ENCODE measurements around the gene GATAD2A. TPM values are rescaled to one million over a fixed set of nuclear protein-coding genes. Genes with fewer than 3 reads are reported as not detected.

GATAD2A gene
- total and polyA plus RNA-seq, 2 of the 13 experiments (the other 11 are each of a cell fraction or from before 2014, with no cell fraction given) = 16.8 to 28.6 TPM

DNA sequence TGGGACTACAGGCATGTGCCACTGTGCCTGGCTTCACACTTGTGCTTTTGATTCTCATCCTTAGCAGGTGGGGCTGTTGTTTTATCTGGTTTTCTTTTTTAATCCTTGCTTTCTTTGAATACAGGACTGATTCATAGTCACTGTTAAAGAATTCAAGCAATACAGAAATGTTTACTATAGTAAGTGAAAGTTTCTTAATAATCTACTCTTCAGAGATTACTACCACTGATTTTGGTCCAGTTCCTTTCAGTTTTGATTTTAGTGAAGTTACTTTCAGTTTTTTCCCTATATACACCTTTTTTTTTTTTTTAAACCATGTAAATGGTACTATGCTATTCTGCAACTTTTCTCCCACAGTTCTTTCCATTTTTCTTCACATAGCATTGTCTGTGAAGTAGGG is 53.6 kb downstream of the GATAD2A start:
- peaks cover 33% of the 10 kb centered on the region; the same call in 1 of the 2 replicates for H4K20me1 ChIP-seq (ENCODE audit: insufficient read depth, low read length)
- ATAC-seq (no peak), FAIRE-seq (no peak), DNase-seq (ENCODE audit: low spot score) (no peak)
- intact Hi-C loops (cut with micrococcal nuclease; ENCODE audit: unreplicated experiment) (no loop called here), in situ Hi-C loops (cut with HindIII; ENCODE audit: extremely low pct_ligation_motif_present, low pct_unique_long_range_greater_than_20kb) (no loop called here)
- H3K79me2 ChIP-seq (ENCODE audit: insufficient read depth, low read length) = peaks cover 80% of the 10 kb centered on the region
- BruUV-seq (replicated peaks) = no TSS peak
- H3K4me1 ChIP-seq (ENCODE audit: insufficient read depth, low read length) = peaks cover 30% of the 10 kb centered on the region
- ChIA-PET POLR2A (no interaction called here), CTCF (ENCODE audit: low intra/inter-chr PET ratio, low total read pairs) (no interaction called here)
- no peaks in the 10 kb centered on the region for H3K27me3 ChIP-seq (ENCODE audit: control insufficient read depth in 1 of 2, insufficient read depth in 2 of 2, low read length in 2 of 2)
- no peaks in the 10 kb centered on the region for H3K9me3 ChIP-seq (ENCODE audit: low read length)
- peaks cover 4 to 8% of the 10 kb centered on the region in 2 experiments; a peak in 3 of 5 replicates for H3K36me3 ChIP-seq (replicated peaks in 1 of 2; ENCODE audit: control insufficient read depth in 1 of 2, insufficient read depth in 2 of 2, low read length in 2 of 2)
- no peak overlapping the region for H2AFZ ChIP-seq (ENCODE audit: low read length)
- H3K27ac ChIP-seq (ENCODE audit: extremely low read length, insufficient read depth, low read length) = no peak overlapping the region
- no peak overlapping the region for H3K9ac ChIP-seq (ENCODE audit: insufficient read depth, low read depth, low read length)
- no peak overlapping the region for H3K4me3 ChIP-seq (replicated peaks in 1 of 3; ENCODE audit: insufficient read depth in 1 of 3, low read depth in 2 of 3, low read length in 3 of 3)
- no peak overlapping the region for H3K4me2 ChIP-seq (ENCODE audit: low read depth, low read length)
- TF ChIP-seq KLF15 (CRISPR knock-in tag; IDR thresholded peaks at IDR 0.05; ENCODE audit: borderline replicate concordance) = no peak

DNA sequence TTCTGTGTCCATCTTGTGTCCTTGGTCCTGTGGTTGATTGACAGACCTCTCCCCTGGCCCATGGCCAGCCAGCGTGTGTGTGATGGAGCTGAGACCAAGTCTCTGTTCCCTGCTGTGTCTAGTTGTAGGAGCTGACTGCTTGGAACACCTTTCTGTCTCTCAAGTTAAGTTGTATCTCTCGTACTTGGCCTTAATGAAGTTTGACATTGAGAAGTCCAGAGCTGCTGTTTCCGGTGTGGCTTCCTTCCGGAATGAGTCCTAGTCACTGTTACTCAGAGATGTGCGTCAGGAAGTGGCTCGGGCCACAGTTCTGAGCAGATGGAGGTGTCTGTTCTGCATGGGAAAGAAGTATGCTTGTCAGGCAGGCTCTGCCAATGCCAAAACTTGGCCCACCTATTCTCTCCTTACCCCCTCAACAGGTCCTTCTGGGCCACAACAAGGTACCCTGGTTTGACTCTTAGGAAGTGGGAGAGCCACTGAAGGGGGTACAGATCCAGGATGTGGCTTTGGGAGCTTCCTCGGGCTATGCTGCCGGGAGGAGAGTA is 54.3 kb downstream of the GATAD2A start:
- Histone ChIP-seq H3K4me1 (ENCODE audit: insufficient read depth, low read length) (peaks cover 30% of the 10 kb centered on the region), H3K36me3 (replicated peaks in 1 of 2; ENCODE audit: control insufficient read depth in 1 of 2, insufficient read depth in 2 of 2, low read length in 2 of 2) (peaks cover 9 to 10% of the 10 kb centered on the region in 2 experiments; a peak in 4 of 5 replicates), H3K9ac (ENCODE audit: insufficient read depth, low read depth, low read length) (no peak overlapping the region), H3K4me3 (replicated peaks in 1 of 3; ENCODE audit: insufficient read depth in 1 of 3, low read depth in 2 of 3, low read length in 3 of 3) (no peak overlapping the region), H2AFZ (ENCODE audit: low read length) (no peak overlapping the region), H3K79me2 (ENCODE audit: insufficient read depth, low read length) (peaks cover 78% of the 10 kb centered on the region), H4K20me1 (ENCODE audit: insufficient read depth, low read length) (peaks cover 37% of the 10 kb centered on the region; the same call in 1 of the 2 replicates), H3K27me3 (ENCODE audit: control insufficient read depth in 1 of 2, insufficient read depth in 2 of 2, low read length in 2 of 2) (no peaks in the 10 kb centered on the region), H3K9me3 (ENCODE audit: low read length) (no peaks in the 10 kb centered on the region), H3K4me2 (ENCODE audit: low read depth, low read length) (no peak overlapping the region), H3K27ac (ENCODE audit: extremely low read length, insufficient read depth, low read length) (no peak overlapping the region)
- no TSS peak for BruUV-seq (replicated peaks)
- TF ChIP-seq, protein P1, sequence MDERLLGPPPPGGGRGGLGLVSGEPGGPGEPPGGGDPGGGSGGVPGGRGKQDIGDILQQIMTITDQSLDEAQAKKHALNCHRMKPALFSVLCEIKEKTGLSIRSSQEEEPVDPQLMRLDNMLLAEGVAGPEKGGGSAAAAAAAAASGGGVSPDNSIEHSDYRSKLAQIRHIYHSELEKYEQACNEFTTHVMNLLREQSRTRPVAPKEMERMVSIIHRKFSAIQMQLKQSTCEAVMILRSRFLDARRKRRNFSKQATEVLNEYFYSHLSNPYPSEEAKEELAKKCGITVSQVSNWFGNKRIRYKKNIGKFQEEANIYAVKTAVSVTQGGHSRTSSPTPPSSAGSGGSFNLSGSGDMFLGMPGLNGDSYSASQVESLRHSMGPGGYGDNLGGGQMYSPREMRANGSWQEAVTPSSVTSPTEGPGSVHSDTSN (CRISPR knock-in tag; IDR thresholded peaks at IDR 0.05) = peak; percentile 43; the same call in 1 of the 2 replicates
- TF ChIP-seq ZEB1 (IDR thresholded peaks at IDR 0.05; ENCODE audit: insufficient replicate concordance, low read depth) = no peak
- TF ChIP-seq, protein P2, sequence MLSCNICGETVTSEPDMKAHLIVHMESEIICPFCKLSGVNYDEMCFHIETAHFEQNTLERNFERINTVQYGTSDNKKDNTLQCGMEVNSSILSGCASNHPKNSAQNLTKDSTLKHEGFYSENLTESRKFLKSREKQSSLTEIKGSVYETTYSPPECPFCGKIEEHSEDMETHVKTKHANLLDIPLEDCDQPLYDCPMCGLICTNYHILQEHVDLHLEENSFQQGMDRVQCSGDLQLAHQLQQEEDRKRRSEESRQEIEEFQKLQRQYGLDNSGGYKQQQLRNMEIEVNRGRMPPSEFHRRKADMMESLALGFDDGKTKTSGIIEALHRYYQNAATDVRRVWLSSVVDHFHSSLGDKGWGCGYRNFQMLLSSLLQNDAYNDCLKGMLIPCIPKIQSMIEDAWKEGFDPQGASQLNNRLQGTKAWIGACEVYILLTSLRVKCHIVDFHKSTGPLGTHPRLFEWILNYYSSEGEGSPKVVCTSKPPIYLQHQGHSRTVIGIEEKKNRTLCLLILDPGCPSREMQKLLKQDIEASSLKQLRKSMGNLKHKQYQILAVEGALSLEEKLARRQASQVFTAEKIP (CRISPR knock-in tag; IDR thresholded peaks at IDR 0.05; ENCODE audit: borderline replicate concordance) = no peak
- in situ Hi-C loops (cut with HindIII; ENCODE audit: extremely low pct_ligation_motif_present, low pct_unique_long_range_greater_than_20kb) = no loop called here
- ChIA-PET POLR2A (no interaction called here), CTCF (ENCODE audit: low intra/inter-chr PET ratio, low total read pairs) (no interaction called here)
- intact Hi-C loops (cut with micrococcal nuclease; ENCODE audit: unreplicated experiment) = no loop called here
- 97% methylated on average over 8 of the region's 8 CpGs for WGBS (ENCODE audit: low lambda C conversion rate)
- FAIRE-seq (no peak), DNase-seq (ENCODE audit: low spot score) (no peak), ATAC-seq (no peak)
